GM12865 (cell line): ENCODE results near the gene OR51G2.

ENCODE experiments used
- DNase-seq: peaks from one replicate; pipeline ENCODE4 v3.0.0; 2010; ENCODE audit warnings: low read depth
- H3K4me3 ChIP-seq: 2 replicates; pipeline ENCODE4 v1.5.1; 2011; ENCODE audit warnings: mild to moderate bottlenecking, low read depth, low read length, control low read depth
- CTCF ChIP-seq: IDR thresholded peaks from 2 replicates; pipeline ENCODE4 v1.5.1; 2011; ENCODE audit warnings: low read length, control low read depth, low read depth, inconsistent platforms; ENCODE audit not compliant: insufficient read depth; ENCODE audit errors: missing control alignments

Gene OR51G2

GRCh38 chr11:4932751-4933150 lies 13.6 kb upstream of the OR51G2 start:
- no peak for DNase-seq
- no peak overlapping the region for H3K4me3 ChIP-seq
- no peak for TF ChIP-seq CTCF

GRCh38 chr11:4926608-4927007 lies 7.5 kb upstream of the OR51G2 start:
- no peak for DNase-seq
- H3K4me3 ChIP-seq, result no peak overlapping the region
- no peak for TF ChIP-seq CTCF

GRCh38 chr11:4924239-4924638 lies 5.1 kb upstream of the OR51G2 start, which contains the start of gene OR51G1:
TSS of gene OR51G1 (minus strand) at chr11:4924339. CDS start at chr11:4924339, 0 bp downstream.
- no peak for DNase-seq
- H3K4me3 ChIP-seq, result no peak within 1 kb of the TSS
- TF ChIP-seq CTCF, result no peak

GRCh38 chr11:4922304-4922703 lies 3.2 kb upstream of the OR51G2 start:
- DNase-seq, result no peak
- H3K4me3 ChIP-seq, result no peak overlapping the region
- no peak for TF ChIP-seq CTCF

GRCh38 chr11:4921796-4922195 lies 2.6 kb upstream of the OR51G2 start:
- H3K4me3 ChIP-seq, result no peak overlapping the region
- DNase-seq, result no peak
- TF ChIP-seq CTCF, result no peak

- no peak for DNase-seq
- H3K4me3 ChIP-seq, result no peak overlapping the region
- TF ChIP-seq CTCF, result no peak
Measured at GRCh38 chr11:4916581-4916980, 2.6 kb downstream of the OR51G2 start.

- no peak for DNase-seq
- H3K4me3 ChIP-seq, result no peak within 1 kb of the TSS
- TF ChIP-seq CTCF, result no peak
Measured at GRCh38 chr11:4903484-4903883, 15.7 kb downstream of the OR51G2 start, which contains the start of gene OR51A7. TSS of gene OR51A7 (plus strand) at chr11:4903783. CDS start at chr11:4907370, 3,587 bp downstream.
